SK-N-SH treated with all-trans-retinoic acid at 6 μM for 48 hours (cell line): Measurements from ENCODE around the gene FGGY.

Experiments
- ATAC-seq: fragments of 200-7000 bp; cut with Tn5 transposase; 3 replicates; pipeline ENCODE4 v1.9.1; 2020; ENCODE audit warnings: mild to moderate bottlenecking, moderate library complexity
- ARNTL ChIP-seq: fragments of 450-650 bp; formaldehyde crosslinking; IDR thresholded peaks from 2 replicates; pipeline ENCODE4 v1.5.0; 2020; ENCODE audit warnings: low read depth, mild to moderate bottlenecking, moderate library complexity, borderline replicate concordance
- BACH2 ChIP-seq: fragments of 250-450 bp; sonication (Bioruptor Pico); IDR thresholded peaks from 2 replicates; pipeline ENCODE4 v1.9.0; 2021; ENCODE audit warnings: mild to moderate bottlenecking, borderline replicate concordance
- CREB5 ChIP-seq: fragments of 250-450 bp; sonication (Bioruptor Pico); IDR thresholded peaks from 2 replicates; pipeline ENCODE4 v1.5.1; 2020; ENCODE audit warnings: low read depth, mild to moderate bottlenecking, moderate library complexity
- CSDC2 ChIP-seq: fragments of 250-450 bp; sonication (Bioruptor Pico); IDR thresholded peaks from 2 replicates; pipeline ENCODE4 v1.5.0; 2020; ENCODE audit warnings: mild to moderate bottlenecking, moderate library complexity
- ESRRG ChIP-seq: fragments of 250-450 bp; sonication (Bioruptor Pico); IDR thresholded peaks from 2 replicates; pipeline ENCODE4 v1.6.1; 2021; ENCODE audit warnings: mild to moderate bottlenecking
- GLIS3 ChIP-seq: fragments of 250-450 bp; sonication (Bioruptor Pico); IDR thresholded peaks from 2 replicates; pipeline ENCODE4 v1.5.0; 2020; ENCODE audit warnings: mild to moderate bottlenecking, moderate library complexity
- ISL1 ChIP-seq: fragments of 250-450 bp; sonication (Bioruptor Pico); IDR thresholded peaks from 2 replicates; pipeline ENCODE4 v2.1.2; 2022; ENCODE audit warnings: mild to moderate bottlenecking, moderate library complexity
- OSR1 ChIP-seq: fragments of 250-450 bp; sonication (Bioruptor Pico); IDR thresholded peaks from 2 replicates; pipeline ENCODE4 v1.8.0; 2022; ENCODE audit warnings: moderate library complexity, mild to moderate bottlenecking, inconsistent platforms
- PPARA ChIP-seq: fragments of 250-450 bp; sonication (Bioruptor Pico); IDR thresholded peaks from 2 replicates; pipeline ENCODE4 v1.5.0; 2020; ENCODE audit warnings: mild to moderate bottlenecking, borderline replicate concordance
- RARB ChIP-seq: fragments of 250-450 bp; sonication (Bioruptor Pico); IDR thresholded peaks from 2 replicates; pipeline ENCODE4 v1.8.0; 2021; ENCODE audit warnings: mild to moderate bottlenecking, moderate library complexity
- SNAI2 ChIP-seq: fragments of 250-450 bp; sonication (Bioruptor Pico); IDR thresholded peaks from 2 replicates; pipeline ENCODE4 v1.5.0; 2020; ENCODE audit warnings: mild to moderate bottlenecking, moderate library complexity
- TCF4 ChIP-seq: fragments of 250-450 bp; sonication (Bioruptor Pico); IDR thresholded peaks from 2 replicates; pipeline ENCODE4 v1.8.0; 2021; ENCODE audit warnings: mild to moderate bottlenecking, moderate library complexity, borderline replicate concordance
- TOX ChIP-seq: fragments of 250-450 bp; sonication (Bioruptor Pico); IDR thresholded peaks from 2 replicates; pipeline ENCODE4 v1.8.0; 2021; ENCODE audit warnings: mild to moderate bottlenecking, moderate library complexity, borderline replicate concordance
- ZC3H10 ChIP-seq: fragments of 250-450 bp; sonication (Bioruptor Pico); IDR thresholded peaks from 2 replicates; pipeline ENCODE4 v1.5.1; 2021; ENCODE audit warnings: mild to moderate bottlenecking, moderate library complexity
- ZFP3 ChIP-seq: fragments of 250-450 bp; sonication (Bioruptor Pico); IDR thresholded peaks from 2 replicates; pipeline ENCODE4 v1.5.0; 2020; ENCODE audit warnings: mild to moderate bottlenecking, moderate library complexity
- ZFP30 ChIP-seq: fragments of 450-650 bp; formaldehyde crosslinking; IDR thresholded peaks from 2 replicates; pipeline ENCODE4 v1.5.0; 2022; ENCODE audit warnings: mild to moderate bottlenecking, moderate library complexity
- ZNF565 ChIP-seq: fragments of 450-650 bp; formaldehyde crosslinking; conservative IDR thresholded peaks from 2 replicates; pipeline ENCODE4 v1.5.0; 2020; ENCODE audit warnings: low read depth, mild to moderate bottlenecking, moderate library complexity
- ZNF70 ChIP-seq: fragments of 450-650 bp; formaldehyde crosslinking; IDR thresholded peaks from 2 replicates; pipeline ENCODE4 v1.5.0; 2020; ENCODE audit warnings: mild to moderate bottlenecking, moderate library complexity
- TF ChIP-seq, protein P1 (sequence below): fragments of 250-450 bp; sonication (Bioruptor Pico); IDR thresholded peaks from 2 replicates; pipeline ENCODE4 v1.5.1; 2021; ENCODE audit warnings: mild to moderate bottlenecking, moderate library complexity
- TF ChIP-seq, protein P2 (sequence below): fragments of 250-450 bp; sonication (Bioruptor Pico); IDR thresholded peaks from 2 replicates; pipeline ENCODE4 v1.8.0; 2020; ENCODE audit warnings: mild to moderate bottlenecking, moderate library complexity, borderline replicate concordance
- TF ChIP-seq, protein P3 (sequence below): fragments of 250-450 bp; sonication (Bioruptor Pico); IDR thresholded peaks from 2 replicates; pipeline ENCODE4 v1.8.0; 2021; ENCODE audit warnings: low read depth, mild to moderate bottlenecking, moderate library complexity, borderline replicate concordance
- TF ChIP-seq, protein P4 (sequence below): fragments of 250-450 bp; sonication (Bioruptor Pico); IDR thresholded peaks from 2 replicates; pipeline ENCODE4 v1.5.0; 2020; ENCODE audit warnings: mild to moderate bottlenecking, moderate library complexity

The FGGY gene

DNA sequence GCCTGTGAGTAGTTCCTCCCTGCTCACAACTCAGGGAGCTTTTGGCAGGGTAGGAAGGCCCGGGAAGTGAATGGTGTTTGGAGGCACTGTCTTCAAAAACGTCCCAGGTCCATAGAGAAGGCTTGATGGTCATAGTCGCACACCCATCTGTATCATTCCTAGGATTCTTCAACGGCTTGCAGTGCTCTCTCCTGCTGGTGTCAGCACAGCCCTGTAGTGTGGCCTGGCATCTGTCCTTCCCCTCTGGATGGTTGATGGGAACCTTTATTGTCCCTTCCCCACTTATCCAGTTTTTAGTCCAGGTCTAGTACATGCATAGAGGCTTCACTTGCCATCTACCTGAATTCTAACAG lies 375.0 kb downstream of the FGGY start:
- no peak for ATAC-seq
- TF ChIP-seq, protein P1, sequence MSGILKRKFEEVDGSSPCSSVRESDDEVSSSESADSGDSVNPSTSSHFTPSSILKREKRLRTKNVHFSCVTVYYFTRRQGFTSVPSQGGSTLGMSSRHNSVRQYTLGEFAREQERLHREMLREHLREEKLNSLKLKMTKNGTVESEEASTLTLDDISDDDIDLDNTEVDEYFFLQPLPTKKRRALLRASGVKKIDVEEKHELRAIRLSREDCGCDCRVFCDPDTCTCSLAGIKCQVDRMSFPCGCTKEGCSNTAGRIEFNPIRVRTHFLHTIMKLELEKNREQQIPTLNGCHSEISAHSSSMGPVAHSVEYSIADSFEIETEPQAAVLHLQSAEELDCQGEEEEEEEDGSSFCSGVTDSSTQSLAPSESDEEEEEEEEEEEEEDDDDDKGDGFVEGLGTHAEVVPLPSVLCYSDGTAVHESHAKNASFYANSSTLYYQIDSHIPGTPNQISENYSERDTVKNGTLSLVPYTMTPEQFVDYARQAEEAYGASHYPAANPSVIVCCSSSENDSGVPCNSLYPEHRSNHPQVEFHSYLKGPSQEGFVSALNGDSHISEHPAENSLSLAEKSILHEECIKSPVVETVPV (CRISPR knock-in tag), result no peak
- TF ChIP-seq TOX (CRISPR knock-in tag), result no peak
- TF ChIP-seq CREB5 (CRISPR knock-in tag), result no peak
- TF ChIP-seq ZNF70, result no peak
- no peak for TF ChIP-seq SNAI2 (CRISPR knock-in tag)
- no peak for TF ChIP-seq PPARA
- no peak for TF ChIP-seq ISL1 (CRISPR knock-in tag)
- TF ChIP-seq, protein P2, sequence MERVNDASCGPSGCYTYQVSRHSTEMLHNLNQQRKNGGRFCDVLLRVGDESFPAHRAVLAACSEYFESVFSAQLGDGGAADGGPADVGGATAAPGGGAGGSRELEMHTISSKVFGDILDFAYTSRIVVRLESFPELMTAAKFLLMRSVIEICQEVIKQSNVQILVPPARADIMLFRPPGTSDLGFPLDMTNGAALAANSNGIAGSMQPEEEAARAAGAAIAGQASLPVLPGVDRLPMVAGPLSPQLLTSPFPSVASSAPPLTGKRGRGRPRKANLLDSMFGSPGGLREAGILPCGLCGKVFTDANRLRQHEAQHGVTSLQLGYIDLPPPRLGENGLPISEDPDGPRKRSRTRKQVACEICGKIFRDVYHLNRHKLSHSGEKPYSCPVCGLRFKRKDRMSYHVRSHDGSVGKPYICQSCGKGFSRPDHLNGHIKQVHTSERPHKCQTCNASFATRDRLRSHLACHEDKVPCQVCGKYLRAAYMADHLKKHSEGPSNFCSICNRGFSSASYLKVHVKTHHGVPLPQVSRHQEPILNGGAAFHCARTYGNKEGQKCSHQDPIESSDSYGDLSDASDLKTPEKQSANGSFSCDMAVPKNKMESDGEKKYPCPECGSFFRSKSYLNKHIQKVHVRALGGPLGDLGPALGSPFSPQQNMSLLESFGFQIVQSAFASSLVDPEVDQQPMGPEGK (CRISPR knock-in tag), result no peak
- TF ChIP-seq RARB, result no peak
- TF ChIP-seq ZFP30 (CRISPR knock-in tag), result no peak
- TF ChIP-seq ARNTL (CRISPR knock-in tag), result no peak
- TF ChIP-seq, protein P3, sequence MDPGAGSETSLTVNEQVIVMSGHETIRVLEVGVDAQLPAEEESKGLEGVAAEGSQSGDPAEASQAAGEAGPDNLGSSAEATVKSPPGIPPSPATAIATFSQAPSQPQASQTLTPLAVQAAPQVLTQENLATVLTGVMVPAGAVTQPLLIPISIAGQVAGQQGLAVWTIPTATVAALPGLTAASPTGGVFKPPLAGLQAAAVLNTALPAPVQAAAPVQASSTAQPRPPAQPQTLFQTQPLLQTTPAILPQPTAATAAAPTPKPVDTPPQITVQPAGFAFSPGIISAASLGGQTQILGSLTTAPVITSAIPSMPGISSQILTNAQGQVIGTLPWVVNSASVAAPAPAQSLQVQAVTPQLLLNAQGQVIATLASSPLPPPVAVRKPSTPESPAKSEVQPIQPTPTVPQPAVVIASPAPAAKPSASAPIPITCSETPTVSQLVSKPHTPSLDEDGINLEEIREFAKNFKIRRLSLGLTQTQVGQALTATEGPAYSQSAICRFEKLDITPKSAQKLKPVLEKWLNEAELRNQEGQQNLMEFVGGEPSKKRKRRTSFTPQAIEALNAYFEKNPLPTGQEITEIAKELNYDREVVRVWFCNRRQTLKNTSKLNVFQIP (CRISPR knock-in tag), result no peak

- TF ChIP-seq ZFP30 (CRISPR knock-in tag) (no peak), OSR1 (CRISPR knock-in tag) (no peak), TOX (CRISPR knock-in tag) (no peak), ZFP3 (CRISPR knock-in tag) (peak; percentile 97), RARB (no peak), BACH2 (CRISPR knock-in tag) (no peak), GLIS3 (CRISPR knock-in tag) (no peak), ESRRG (CRISPR knock-in tag) (no peak), ZC3H10 (no peak)
- peak; percentile 50; the same call in 2 of the 3 replicates for ATAC-seq
These were observed 376.1 kb downstream of the FGGY start for GRCh38 chr1:59672851-59673572.

GRCh38 chr1:59673573-59674450 lies 376.9 kb downstream of the FGGY start:
- no peak for ATAC-seq
- TF ChIP-seq SNAI2 (CRISPR knock-in tag) (no peak), TCF4 (CRISPR knock-in tag) (no peak), TOX (CRISPR knock-in tag) (no peak), ZNF70 (no peak)

DNA sequence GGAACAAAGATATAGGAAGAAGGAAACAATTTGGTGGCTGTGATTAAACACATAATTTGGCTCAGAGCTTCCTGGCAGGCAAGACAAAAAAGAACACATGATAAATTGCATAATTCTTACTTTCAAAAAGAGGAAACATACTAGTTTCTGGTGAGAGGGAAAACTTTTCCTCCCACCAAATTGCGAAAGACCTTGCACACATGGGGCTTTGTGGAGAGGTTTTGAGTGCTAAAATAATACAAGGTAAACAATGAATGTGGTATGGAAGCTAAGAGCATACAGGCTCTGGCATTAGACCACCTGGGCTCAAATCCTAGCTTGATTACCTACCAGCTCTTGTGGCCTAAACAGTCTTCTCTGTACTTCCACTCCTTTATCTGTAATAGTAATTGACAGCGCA lies 377.7 kb downstream of the FGGY start:
- ATAC-seq, result no peak
- TF ChIP-seq ZFP30 (CRISPR knock-in tag), result no peak
- TF ChIP-seq, protein P4, sequence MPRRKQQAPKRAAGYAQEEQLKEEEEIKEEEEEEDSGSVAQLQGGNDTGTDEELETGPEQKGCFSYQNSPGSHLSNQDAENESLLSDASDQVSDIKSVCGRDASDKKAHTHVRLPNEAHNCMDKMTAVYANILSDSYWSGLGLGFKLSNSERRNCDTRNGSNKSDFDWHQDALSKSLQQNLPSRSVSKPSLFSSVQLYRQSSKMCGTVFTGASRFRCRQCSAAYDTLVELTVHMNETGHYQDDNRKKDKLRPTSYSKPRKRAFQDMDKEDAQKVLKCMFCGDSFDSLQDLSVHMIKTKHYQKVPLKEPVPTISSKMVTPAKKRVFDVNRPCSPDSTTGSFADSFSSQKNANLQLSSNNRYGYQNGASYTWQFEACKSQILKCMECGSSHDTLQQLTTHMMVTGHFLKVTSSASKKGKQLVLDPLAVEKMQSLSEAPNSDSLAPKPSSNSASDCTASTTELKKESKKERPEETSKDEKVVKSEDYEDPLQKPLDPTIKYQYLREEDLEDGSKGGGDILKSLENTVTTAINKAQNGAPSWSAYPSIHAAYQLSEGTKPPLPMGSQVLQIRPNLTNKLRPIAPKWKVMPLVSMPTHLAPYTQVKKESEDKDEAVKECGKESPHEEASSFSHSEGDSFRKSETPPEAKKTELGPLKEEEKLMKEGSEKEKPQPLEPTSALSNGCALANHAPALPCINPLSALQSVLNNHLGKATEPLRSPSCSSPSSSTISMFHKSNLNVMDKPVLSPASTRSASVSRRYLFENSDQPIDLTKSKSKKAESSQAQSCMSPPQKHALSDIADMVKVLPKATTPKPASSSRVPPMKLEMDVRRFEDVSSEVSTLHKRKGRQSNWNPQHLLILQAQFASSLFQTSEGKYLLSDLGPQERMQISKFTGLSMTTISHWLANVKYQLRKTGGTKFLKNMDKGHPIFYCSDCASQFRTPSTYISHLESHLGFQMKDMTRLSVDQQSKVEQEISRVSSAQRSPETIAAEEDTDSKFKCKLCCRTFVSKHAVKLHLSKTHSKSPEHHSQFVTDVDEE, result no peak
- no peak for TF ChIP-seq BACH2 (CRISPR knock-in tag)
- TF ChIP-seq CSDC2 (CRISPR knock-in tag), result no peak
- no peak for TF ChIP-seq SNAI2 (CRISPR knock-in tag)
- no peak for TF ChIP-seq ISL1 (CRISPR knock-in tag)
- TF ChIP-seq GLIS3 (CRISPR knock-in tag), result no peak
- TF ChIP-seq, protein P2 (CRISPR knock-in tag), result no peak
- TF ChIP-seq OSR1 (CRISPR knock-in tag), result no peak
- no peak for TF ChIP-seq ZNF70
- TF ChIP-seq ZNF565, result no peak
- no peak for TF ChIP-seq CREB5 (CRISPR knock-in tag)
